MCF 10A (cell line): Measurements from ENCODE around the gene ZSCAN22. TPM values are rescaled to one million over a fixed set of nuclear protein-coding genes. Genes with fewer than 3 reads are reported as not detected.
A peak's percentile ranks its signal among the peaks of the same experiment; 100 is the strongest.
"Not testable (repeated sequence)": the region's sequence is repeated elsewhere in the genome, so short reads cannot be mapped to it uniquely, and the experiment has no call there.

Experiments
- BruUV-seq: library from RNA; stranded (reverse); fragments of 400-500 nt; replicated peaks from 2 replicates; lab custom pipeline; 2021; lab: Mats Ljungman, UMichigan
- CTCF ChIA-PET: fragments of 300-600 bp; sonication (Branson Sonifier 250); formaldehyde crosslinking; extraction: SDS; loops from one replicate; lab custom pipeline; 2021; ENCODE audit warnings: antibody characterized with exemption, inconsistent platforms; lab: Yijun Ruan, JAX
- POLR2A ChIA-PET: fragments of 300-600, 350-650 bp; sonication (Branson Sonifier 250); formaldehyde crosslinking; extraction: SDS; loops from one replicate; lab custom pipeline; 2020; ENCODE audit warnings: antibody characterized with exemption, inconsistent platforms; lab: Yijun Ruan, JAX
- DNase-seq: peaks from one replicate; pipeline ENCODE4 v3.0.0-alpha.2; 2018; ENCODE audit not compliant: unreplicated experiment
- H3K27ac Mint-ChIP-seq: one replicate; pipeline ENCODE4 v1.8.0; 2022; ENCODE audit warnings: mild to moderate bottlenecking, low read depth, mixed read lengths; ENCODE audit not compliant: unreplicated experiment
- H3K27me3 Mint-ChIP-seq: one replicate; pipeline ENCODE4 v1.8.0; 2022; ENCODE audit warnings: mixed read lengths; ENCODE audit not compliant: insufficient read depth, unreplicated experiment
- H3K36me3 Mint-ChIP-seq: one replicate; pipeline ENCODE4 v1.8.0; 2022; ENCODE audit warnings: mild to moderate bottlenecking, moderate library complexity, mixed read lengths; ENCODE audit not compliant: insufficient read depth, unreplicated experiment
- H3K4me1 Mint-ChIP-seq: one replicate; pipeline ENCODE4 v1.8.0; 2022; ENCODE audit warnings: mixed read lengths; ENCODE audit not compliant: insufficient read depth, unreplicated experiment
- H3K4me3 Mint-ChIP-seq: one replicate; pipeline ENCODE4 v1.8.0; 2022; ENCODE audit warnings: mild to moderate bottlenecking, moderate library complexity, mixed read lengths; ENCODE audit not compliant: unreplicated experiment
- H3K9me3 Mint-ChIP-seq: one replicate; pipeline ENCODE4 v1.8.0; 2022; ENCODE audit warnings: mixed read lengths; ENCODE audit not compliant: unreplicated experiment
- CTCF ChIP-seq: fragments of 200-600 bp; IDR thresholded peaks from one replicate; pipeline ENCODE4 v1.8.0; 2022; ENCODE audit warnings: antibody characterized with exemption, mild to moderate bottlenecking; ENCODE audit not compliant: unreplicated experiment
- intact Hi-C: fragments of 100-400 bp; cut with micrococcal nuclease; formaldehyde crosslinking; loops from 2 replicates; pipeline ENCODE4 v1.14.1; 2022
- total RNA-seq: library from RNA; stranded (reverse); gene quantifications from 2 replicates; pipeline ENCODE4 v1.2.3, GENCODE V29; 2022

ZSCAN22 gene
- total RNA-seq, 1 experiment from 2014 or later, result 3.8 TPM

- Mint-ChIP-seq H3K4me1 (peaks cover 5% of the 10 kb centered on the region), H3K27me3 (no peaks in the 10 kb centered on the region), H3K36me3 (no peaks in the 10 kb centered on the region), H3K4me3 (peak overlapping the region; percentile 84), H3K27ac (peak overlapping the region; percentile 64), H3K9me3 (peaks cover 6% of the 10 kb centered on the region)
- BruUV-seq, result TSS peak; percentile 31
- intact Hi-C loops, result no loop called here
- peak; percentile 50 for DNase-seq
- ChIA-PET POLR2A (interaction anchor here (0.6 to 4.2 kb wide), 12 partner anchors 14 to 532 kb away, joined by 3 to 32 read pairs (median 7); partner anchors contain the start of genes ZNF497, ZNF552, ZNF837 and ZSCAN22), CTCF (interaction anchor here (0.6 to 2.6 kb wide), 4 partner anchors 17 to 1072 kb away, joined by 3 to 7 read pairs (median 3); no protein-coding TSS in a partner anchor)
- no peak for TF ChIP-seq CTCF
Observed at GRCh38 chr19:58346961-58347929, 20.5 kb downstream of the ZSCAN22 start.

- intact Hi-C loops, H3K27me3 Mint-ChIP-seq, H3K9me3 Mint-ChIP-seq, H3K4me1 Mint-ChIP-seq, H3K36me3 Mint-ChIP-seq, DNase-seq, BruUV-seq: not testable (repeated sequence)
- ChIA-PET POLR2A (interaction anchor here (0.7 to 4.2 kb wide), 9 partner anchors 13 to 33 kb away, joined by 3 to 32 read pairs (median 9); partner anchors contain the start of genes ZNF497, ZNF837 and ZSCAN22), CTCF (interaction anchor here (1.4 to 2.6 kb wide), 2 partner anchors 16 to 19 kb away, joined by 3 to 7 read pairs; no protein-coding TSS in a partner anchor)
- Mint-ChIP-seq H3K4me3 (peak overlapping the region; percentile 84), H3K27ac (peak overlapping the region; percentile 64)
Observed at GRCh38 chr19:58348080-58348479, 21.3 kb downstream of the ZSCAN22 start.

- H3K27me3 Mint-ChIP-seq, result no peaks in the 10 kb centered on the region
- H3K36me3 Mint-ChIP-seq, result peaks cover 7% of the 10 kb centered on the region
- ChIA-PET CTCF (no interaction called here), POLR2A (interaction anchor here (4.0 kb wide), 1 partner anchor 13 kb away, joined by 32 read pairs; the partner anchor contains the start of gene ZNF497)
- peaks cover 5% of the 10 kb centered on the region for H3K4me1 Mint-ChIP-seq
- DNase-seq, result no peak
- no peak overlapping the region for H3K4me3 Mint-ChIP-seq
- peaks cover 6% of the 10 kb centered on the region for H3K9me3 Mint-ChIP-seq
- no TSS peak for BruUV-seq
- intact Hi-C loops, result no loop called here
- H3K27ac Mint-ChIP-seq, result no peak overlapping the region
- TF ChIP-seq CTCF, result no peak
Observed at GRCh38 chr19:58349590-58349989, 22.8 kb downstream of the ZSCAN22 start.

- BruUV-seq, result no TSS peak
- POLR2A ChIA-PET, result interaction anchor here (4.0 kb wide), 1 partner anchor 13 kb away, joined by 32 read pairs; the partner anchor contains the start of gene ZNF497
- intact Hi-C loops, result no loop called here
- H3K4me1 Mint-ChIP-seq, result peaks cover 5% of the 10 kb centered on the region
- H3K4me3 Mint-ChIP-seq, result no peak overlapping the region
- CTCF ChIA-PET, result no interaction called here
- no peaks in the 10 kb centered on the region for H3K27me3 Mint-ChIP-seq
- TF ChIP-seq CTCF, result no peak
- DNase-seq, result no peak
- H3K9me3 Mint-ChIP-seq, result peaks cover 6% of the 10 kb centered on the region
- peaks cover 11% of the 10 kb centered on the region for H3K36me3 Mint-ChIP-seq
- no peak overlapping the region for H3K27ac Mint-ChIP-seq
Observed at GRCh38 chr19:58350001-58350861, 23.4 kb downstream of the ZSCAN22 start.
